Transverse colon (tissue), 3 donors: Measurements from ENCODE around the gene STT3A.

ENCODE experiments used
- CTCF ChIP-seq, 5 experiments: fragments of 200-600 bp in 3 of 5; fragments of 450-650 bp in 2 of 5; sonication (generic) in 3 of 5; IDR thresholded peaks; 1 replicate in 2 of 5; 2 replicates in 3 of 5; pipeline ENCODE4 v1.5.1; 2016 to 2017; ENCODE audit warnings: antibody characterized with exemption in 5 of 5, inconsistent platforms in 3 of 5, mild to moderate bottlenecking in 2 of 5, moderate library complexity in 1 of 5
- POLR2A ChIP-seq: fragments of 450-650 bp; IDR thresholded peaks from one replicate; pipeline ENCODE4 v1.6.1; 2016; ENCODE audit warnings: antibody characterized with exemption, mild to moderate bottlenecking, moderate library complexity

GRCh38 chr11:125625630-125626287, 33.1 kb downstream of the STT3A start:
- no peak for TF ChIP-seq CTCF (IDR thresholded peaks at IDR 0.05)
- peak; percentile 79 for TF ChIP-seq POLR2A
